Erythroblast (primary cell): ENCODE measurements around the gene BCL2L1.

ENCODE experiments used
- GATA1 ChIP-seq: IDR thresholded peaks from 2 replicates; pipeline ENCODE4 v1.6.1; 2011; ENCODE audit warnings: low read depth, mild to moderate bottlenecking, control low read depth, low read length, moderate library complexity
- POLR2A ChIP-seq: IDR thresholded peaks from 2 replicates; pipeline ENCODE4 v1.6.1; 2011; ENCODE audit warnings: mild to moderate bottlenecking, low read length

DNA sequence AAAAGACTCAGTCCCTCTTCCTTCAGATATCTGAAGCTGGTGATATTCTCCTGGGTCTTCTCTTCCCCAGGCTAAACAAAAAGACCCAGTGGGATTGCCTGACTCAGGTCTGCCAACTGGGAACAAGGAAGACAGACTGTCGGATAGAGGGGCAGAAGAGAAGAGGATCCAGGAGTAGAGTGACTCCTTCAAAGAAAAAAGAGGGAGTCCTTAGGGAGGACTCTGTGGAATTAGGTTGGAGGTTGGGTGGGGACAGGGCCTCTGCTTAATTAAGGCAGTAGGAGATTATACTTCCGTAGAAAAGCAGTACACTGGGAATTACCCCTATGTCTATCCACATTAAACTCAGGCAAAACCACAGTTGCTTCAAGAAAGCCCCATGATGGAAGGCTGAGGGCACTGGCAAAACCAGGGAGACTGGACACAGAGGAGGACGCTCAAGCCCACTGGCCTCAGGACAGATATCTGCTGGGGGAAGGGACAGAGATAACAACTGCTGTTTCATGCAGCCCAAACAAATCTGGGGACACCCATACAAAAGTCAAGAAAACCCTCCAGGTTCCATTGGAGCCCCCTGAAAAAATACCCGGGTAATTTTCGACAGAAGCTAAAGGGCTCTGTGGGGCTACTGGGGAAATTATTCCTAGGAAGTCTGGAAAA, 5.7 kb downstream of the BCL2L1 start:
- TF ChIP-seq POLR2A = no peak
- TF ChIP-seq GATA1 = no peak
